ENCODE data around the gene KY.

The KY gene

DNA sequence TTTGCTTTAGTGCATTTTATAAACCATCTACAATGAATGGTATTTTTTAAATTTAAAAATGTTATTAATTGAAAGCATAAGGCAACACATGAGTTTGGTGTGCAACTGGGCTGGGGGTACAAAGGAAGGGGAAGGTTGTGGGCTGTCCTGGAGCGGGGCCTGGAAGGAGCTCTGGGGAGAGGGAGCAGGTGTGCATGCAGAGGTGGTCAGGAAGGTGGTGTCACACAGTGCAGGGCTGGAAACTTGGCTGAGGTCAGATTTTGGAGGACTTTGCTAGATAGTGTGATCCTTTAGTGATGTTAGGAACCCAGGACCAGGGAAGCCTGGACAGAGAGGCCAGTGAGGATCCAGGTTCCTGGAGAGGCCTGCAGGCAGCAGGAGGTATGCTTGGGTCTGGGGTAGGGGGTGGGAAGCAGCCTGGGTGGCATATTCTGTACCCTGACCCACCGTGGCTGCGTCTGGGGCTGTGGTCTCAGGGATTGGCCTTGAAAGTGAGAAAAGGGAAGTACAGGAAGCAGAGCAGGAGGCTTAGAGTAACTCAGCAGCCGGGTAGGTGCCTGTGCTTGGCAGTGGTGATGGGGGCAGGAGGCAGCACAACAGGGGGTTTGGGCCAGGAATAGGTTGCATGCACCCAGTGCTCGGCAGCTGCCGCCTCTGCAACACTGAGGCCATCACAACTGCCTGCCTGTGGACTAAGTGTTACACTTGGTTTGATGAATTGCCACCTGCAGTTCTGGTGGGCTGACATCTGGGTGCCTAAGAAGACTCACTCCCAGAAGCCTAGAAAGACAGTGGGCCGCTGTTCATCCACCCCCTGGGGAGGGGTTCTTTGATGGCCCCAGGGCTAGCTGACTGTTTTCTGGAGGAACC lies 33.0 kb downstream of the KY start:
- DNase-seq: no peak

DNA sequence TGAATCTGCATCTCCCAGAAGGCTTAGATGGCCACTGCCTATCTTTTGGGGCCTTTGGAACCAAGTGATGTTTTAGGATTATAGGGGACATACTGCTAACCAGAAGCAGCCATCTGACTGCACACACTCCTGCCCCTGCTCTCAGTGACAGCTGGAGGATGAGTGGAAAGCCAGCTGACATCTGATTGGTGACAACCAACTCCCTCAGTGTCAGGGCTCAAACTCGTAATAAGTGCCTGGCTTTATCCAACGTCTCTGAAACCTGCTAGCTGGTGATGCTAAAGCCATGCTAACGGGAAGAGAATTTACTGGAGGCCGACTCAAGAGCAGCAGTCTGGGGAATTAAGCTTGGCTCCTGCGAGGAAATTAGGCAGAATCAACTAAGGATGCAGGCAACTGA lies 35.1 kb downstream of the KY start:
- no peak for DNase-seq

DNA sequence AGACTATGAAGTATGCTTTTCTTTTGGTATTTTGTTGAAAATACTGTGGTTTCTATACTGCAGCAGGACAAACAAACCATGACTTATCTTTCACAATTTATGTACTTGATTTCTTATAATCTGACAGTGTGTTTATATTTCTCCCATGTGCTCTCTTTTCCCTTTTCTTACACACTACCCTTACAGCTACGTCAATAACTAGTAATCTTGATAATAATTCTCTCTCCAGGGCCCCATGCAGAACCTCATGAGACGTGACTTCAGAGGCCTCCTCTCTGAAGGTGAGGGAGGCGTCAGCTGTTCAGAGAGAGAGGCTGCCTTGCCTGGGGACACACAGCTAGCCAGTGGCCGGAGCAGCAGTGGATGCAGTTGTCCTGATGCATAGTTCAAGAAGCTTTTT lies 35.9 kb downstream of the KY start:
- DNase-seq: no peak

DNA sequence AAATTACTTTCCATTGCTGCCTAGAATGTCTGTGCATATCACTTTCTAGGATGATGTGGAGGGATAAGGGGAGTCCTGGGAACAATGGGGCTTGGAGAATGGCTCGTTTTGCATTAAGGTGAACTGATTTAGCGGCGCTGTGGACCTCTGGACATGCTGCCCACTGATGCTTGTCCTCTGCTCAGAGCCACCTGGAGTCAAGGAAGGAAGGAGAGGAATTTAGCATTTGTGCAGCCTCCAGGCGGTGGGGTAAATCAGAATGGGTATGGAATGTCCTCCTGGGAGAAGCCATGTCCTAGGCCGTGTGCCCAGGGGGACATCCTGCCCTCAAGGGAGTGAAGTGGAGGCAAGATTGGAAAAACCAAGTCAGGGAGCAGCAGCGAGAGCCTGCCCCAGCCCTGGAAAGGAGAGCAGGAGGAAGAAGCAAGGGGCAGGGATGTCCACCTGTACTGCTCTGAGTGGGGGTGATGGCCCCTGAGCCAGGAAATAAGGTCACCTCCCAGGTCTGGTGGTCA lies 37.8 kb downstream of the KY start:
- DNase-seq: no peak

DNA sequence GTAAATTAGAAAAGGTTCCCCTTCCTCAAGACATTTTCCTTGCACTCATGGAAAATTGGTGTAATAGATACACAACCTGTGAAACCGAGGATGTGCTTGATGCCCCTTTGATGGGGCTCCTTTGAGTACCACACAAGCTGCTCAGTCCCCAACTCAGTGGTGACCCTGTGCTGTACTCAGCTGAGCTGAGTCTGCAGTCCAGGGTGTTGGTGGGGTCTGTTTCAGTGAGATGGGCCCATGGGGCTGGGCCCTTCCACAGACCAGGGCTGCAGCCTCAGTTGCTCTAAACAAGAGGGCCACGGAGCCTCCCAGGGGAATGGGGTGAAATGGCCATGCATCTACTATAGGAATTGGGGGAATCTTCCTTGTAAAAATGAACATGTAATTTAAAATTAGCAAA lies 39.3 kb downstream of the KY start:
- DNase-seq: no peak

DNA sequence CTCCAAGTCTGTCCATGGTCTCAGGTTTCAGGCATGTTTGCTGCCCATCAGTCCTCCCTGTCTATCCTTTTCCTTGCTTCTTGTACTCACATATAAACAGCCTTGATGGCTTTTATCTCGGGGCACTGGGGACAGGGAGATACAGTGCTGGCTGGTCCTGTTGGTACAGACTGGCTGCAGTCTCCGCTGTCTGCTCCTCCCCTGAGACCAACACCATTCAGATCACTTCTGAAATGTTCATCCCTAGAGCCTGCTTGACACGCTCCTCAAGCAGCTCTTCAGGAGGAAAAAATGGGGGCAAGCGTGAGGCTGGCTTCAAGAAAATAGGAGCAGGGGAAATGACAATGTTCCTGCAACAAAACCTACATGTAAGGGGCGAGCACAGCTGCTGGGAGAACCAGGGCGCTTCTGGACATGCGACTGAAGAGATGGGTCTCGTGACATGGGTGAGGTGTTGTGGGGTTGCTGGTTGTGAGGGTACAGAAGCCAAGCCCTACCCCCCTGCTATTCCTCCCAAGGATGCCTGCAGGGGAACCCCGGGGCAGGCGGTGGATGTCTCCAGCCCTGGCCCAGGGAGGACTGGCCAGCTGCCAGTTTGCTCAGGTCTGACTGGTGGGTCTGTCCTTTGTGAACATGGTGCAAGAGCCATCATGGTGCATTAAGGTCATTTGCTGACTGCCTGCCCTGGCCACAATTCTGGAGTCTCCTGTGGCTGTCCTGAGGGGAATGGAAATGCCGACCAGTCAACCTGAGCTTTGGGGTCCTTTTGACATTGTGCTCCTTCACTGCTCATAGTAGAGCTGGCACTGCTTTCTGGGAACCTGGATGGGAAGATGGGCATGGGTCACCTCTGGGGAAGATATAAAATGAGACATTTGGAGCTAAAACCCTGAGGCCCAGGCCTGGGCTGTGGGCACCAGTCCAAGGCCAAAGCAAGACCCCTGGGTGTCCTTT lies 40.1 kb downstream of the KY start:
- no peak for DNase-seq

DNA sequence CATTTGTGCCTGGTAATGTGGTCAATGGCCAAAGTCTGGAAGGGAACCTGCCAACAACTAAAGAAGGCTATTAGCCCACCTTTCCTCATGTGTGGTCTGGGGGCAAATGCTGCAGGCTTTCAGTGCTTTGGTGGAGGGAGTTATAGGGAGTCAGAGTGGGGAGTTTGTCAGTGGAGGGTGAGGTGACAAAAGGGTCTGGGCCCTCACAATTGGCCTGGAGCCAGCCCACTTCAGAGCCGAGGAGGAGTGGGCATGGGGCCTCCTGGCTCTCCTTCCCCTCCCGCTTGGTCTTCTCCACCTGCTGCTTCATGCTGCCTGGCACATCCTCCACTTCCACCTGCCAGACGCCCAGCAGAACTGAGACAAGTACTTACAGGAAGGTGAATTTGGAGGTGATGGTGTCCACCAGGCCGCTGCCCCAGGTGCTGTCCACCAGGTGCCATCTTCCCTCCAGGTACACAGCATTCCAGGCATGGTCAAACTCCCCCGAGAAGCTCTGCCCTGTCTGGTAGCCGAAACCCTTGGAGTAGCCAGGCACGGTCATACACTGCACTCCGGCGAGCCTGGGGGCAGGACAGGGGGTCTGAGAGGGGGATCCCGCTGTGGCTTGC lies 40.9 kb downstream of the KY start:
- DNase-seq: no peak

DNA sequence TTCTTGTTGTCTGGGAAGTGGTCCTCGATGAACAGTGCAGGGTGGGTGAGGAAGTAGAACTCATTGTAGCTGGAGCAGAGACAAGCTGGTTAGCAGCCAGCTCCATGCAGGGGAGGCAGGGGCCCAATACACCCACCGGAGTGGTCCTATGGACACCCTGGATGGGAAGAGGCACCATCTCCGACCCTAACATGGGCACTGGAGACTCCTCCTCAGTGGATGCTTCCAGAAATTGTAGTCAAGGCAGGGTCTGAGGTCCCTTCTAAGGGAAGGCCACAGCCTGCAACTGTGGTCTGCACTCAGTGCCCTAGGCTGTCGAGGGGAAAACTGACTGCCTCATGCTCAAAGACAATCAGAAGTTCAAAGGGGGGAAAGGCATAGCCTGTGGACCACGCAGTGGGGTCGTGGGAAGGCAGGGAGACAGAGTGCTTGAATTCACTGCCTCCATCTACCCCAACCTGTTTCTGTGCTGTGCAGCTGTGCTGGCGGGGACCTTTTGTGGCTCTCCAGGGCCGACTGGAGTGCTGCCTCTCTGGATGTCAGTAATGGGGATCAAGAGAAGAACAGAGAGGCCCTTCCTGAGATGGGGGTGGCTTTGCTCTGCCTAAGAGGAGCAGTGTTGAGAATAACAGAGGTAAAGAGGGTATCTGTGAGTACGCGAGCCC lies 41.9 kb downstream of the KY start:
- no peak for DNase-seq

DNA sequence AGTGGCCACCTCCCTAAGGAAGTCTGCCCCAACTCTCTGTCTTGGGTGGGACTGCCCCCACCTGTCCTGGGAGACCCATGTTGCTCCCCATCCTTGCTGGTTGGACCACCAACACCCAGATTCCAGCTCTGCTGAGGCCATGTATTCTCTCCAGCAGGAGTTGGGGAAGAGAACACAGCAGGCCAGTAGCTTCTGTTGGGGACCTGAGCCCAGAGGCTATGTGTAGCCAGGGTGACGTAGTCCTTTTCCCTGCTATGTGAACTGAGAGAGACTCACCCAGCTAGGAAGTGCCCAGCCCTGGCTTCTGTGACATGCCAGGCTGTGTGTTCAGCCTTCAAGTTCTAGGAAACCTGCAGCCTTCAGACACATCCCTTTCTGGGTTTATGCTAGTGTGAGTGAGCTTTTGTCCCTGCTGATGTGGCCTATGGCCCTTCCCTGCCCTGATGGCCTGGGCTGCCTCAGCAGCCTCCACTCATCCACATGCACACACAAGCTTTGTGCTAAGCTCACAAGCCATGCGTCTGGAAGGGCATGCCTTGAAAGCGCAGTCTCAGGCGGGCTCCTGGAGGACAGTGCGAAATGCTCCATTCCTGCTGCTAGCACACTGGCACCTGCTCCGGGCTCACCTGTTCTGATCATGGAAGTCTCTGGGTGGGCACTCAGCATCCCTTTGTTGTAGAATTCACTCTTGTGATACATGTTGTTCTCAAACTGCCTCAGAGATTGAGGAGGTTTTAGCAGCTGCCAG lies 42.6 kb downstream of the KY start:
- DNase-seq: no peak

DNA sequence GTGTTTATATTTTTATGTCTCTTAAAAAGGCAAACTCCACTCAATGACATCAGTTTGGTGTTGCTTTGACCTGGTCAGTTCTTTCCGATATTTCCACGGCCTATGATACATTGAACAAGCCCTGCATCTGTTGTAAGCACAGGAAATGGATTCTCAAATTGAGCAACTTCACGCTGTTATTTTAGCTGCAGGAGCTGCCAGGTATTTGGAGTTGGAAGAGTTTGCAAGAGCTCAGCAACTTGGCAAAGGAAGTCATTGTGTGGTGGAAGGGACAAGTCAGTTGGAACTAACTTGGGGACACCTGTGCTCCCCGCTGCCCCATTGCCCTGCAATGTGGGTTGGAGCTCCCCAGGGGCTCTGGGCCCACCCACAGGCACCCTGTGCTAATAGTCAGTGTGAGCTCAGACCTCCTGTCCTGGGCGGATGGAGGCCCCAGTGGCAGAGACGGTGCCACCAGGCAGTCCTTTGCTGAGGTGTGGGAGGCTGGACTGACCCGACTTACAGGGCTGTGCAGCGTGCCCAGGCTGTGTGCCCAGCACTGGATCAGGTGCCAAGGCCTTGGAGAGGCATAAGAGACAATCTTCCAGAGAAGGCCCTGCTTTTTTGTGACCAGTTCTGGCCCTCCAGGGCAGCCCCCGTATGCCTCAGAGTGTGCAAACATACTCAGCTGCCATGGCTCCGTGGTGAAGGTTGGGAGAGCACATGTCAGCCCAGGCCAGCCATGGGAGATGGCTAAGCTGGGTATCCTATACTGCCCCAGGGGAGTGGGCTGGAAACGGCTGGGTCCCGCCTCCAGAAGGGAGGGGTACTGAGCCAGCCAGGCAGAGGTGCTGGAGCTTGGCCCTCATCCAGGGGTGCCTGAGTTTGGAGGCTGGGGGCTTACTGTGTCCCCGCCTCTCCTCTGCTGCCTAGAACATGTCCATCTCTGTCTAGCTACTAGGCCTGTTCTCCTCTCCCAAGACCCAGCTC lies 43.5 kb downstream of the KY start:
- DNase-seq: no peak

DNA sequence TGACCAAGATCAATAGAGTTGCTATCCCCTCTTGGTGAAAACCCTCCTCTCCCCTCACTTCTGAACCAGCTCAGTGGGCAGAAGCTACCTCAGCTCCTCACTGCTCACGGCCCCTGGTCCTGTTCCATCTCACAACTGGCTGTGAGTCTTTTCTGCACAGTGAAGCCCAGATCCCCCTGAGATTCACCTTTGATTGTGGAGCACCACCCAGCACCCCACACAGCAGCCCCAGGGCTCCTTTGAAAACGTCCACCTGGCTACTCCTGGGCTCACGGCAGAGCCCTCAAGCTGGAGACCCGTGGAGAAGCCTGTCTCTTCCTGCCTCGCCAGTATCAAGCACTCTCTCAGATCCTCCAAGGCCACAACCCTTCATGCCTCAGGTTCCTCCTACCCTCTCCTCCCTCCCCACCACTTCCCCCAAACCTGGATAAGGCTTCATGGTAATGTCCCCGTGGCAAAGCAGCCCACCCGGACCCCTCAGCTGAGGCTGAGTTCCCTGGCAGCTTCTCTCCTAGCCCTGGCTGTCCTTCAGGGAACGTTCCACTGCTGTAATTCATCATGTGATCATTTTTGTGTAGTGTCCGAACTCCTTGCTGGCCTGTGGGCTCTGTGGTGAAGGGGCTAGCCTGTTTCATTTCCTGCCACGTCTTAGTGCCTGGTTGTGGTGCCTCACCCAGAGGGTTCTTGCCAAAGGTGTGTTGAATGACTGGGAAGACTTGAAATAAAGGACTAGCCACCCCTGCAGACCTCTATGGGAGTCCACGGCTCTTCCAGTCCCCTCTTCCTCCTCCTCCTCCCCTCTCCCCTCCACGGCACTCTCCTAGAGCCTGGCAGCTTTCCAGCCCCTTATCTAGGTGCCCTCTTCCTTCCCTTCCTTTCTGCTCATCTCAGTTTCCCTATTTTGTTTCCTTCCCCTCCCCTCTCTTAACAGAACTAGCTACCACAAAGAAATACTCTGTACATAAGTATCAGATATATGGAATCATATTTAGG lies 44.5 kb downstream of the KY start:
- no peak for DNase-seq

DNA sequence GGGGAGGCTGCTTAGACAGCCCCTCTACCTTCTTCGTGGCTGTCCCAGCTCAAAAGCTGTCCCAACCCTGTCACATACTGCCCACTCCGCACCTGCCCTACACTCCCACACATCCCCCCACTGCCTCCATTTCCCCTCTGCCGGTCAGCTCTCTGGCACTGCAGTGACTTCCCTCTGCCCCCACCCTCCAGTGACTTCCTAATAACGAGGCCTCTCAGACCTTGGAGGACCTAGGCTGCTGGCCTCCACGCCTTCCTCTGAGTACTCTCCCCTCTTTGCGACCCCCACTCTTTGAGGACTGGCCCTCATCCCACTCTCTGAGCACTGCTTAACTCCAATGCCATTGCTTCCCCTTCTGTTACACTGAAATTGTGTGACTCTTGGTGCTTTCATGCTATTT lies 45.3 kb downstream of the KY start:
- no peak for DNase-seq

DNA sequence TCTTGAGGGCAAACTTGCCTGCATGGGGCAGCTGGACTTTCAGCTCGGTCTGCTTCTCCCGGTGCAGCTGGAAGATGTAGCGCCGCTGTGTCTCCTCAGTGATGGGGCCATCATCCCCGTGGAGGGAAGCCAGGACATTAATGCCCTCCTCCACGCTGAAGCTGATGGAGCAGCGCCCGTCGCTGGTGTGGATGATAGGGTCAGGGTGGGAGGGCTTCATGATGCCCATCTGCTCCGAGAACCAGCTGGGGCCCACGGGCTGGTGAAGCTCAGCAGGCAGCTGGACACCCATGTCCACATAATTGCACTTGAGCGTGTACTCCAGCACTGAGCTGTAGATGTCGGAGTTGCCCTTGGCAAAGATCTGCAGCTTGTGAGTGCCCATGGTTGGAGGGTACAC lies 46.9 kb downstream of the KY start:
- no peak for DNase-seq

DNA sequence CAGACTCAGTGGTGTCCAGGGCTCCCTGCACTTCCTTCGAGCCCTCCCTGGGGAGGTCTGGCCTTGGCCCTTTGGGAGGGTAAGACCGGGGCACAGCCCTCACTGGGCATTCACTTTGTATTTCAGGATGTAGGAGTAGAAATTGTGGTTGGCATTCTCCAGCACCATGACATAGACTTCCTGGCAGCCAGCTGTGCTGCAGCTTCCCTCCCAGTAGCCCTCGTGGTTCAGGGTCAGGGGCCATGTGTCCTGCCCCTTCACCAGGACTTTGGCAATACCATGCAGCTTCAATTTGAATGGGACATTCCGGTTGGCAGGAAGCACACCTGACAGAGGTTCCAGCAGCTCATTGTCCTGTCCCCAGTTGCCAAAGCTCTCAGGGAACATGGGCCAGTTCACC lies 47.3 kb downstream of the KY start:
- no peak for DNase-seq

DNA sequence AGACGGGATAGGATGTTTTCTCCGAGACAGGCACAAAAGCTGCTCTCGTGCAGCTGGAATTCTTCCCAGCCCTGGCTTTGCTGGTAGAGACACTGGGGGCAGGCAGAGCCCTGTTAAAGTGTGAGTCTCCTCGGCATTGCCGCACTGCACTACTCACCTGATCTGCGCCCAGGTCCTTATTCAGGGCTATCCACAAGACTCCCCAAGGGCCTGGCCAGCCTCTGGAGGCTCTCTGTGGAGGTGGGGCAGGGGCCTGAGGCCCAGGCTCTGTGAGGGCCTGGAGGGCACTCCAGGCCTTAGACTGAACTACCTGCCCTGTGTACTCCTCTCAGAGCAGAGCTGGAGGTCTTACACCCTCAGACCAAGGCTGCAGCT lies 48.4 kb downstream of the KY start:
- no peak for DNase-seq

DNA sequence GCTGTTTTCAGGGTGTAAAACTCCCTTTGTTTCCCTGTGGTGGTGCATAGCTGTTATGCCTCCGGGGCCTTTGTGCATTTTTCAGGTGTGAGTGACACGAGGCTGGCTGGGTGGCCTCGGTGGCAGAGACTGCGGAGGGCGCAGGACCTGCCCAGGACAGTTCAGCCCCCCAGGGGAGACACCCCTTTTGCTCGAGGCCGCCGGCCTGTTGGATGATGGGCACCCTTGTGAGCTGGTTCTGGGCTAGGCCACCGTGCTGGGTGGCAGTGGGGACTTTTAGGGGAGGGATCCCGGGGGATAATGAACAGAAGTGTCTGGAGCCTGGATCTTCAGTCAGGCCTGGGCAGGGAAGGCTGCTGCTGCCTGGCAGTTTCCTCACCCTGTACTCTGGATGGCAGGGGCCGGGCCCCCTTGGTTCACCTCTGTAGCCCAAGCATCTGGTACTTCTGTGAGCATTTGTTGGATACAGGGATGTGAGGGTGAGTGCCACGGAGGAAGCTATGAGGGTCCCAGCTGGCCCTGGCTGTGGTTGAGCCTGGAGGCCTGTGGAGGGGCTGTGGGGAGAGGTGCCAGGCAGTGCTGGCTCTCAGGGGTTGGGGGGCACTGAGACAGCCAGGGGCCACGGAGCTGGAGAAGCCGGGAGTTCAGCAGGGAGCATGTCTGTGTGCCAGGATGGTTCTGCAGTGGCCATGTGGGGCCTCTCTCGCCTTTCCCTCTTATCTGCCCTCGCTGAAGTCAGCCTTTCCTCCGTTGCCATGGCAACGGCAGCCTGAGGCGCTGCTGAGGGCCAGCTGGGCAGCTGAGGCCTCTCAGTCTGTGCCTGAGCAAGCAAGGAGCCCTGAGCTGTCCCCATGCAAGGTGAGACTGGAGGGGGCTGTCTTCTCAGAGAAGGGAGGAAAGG lies 49.0 kb downstream of the KY start:
- DNase-seq: no peak

DNA sequence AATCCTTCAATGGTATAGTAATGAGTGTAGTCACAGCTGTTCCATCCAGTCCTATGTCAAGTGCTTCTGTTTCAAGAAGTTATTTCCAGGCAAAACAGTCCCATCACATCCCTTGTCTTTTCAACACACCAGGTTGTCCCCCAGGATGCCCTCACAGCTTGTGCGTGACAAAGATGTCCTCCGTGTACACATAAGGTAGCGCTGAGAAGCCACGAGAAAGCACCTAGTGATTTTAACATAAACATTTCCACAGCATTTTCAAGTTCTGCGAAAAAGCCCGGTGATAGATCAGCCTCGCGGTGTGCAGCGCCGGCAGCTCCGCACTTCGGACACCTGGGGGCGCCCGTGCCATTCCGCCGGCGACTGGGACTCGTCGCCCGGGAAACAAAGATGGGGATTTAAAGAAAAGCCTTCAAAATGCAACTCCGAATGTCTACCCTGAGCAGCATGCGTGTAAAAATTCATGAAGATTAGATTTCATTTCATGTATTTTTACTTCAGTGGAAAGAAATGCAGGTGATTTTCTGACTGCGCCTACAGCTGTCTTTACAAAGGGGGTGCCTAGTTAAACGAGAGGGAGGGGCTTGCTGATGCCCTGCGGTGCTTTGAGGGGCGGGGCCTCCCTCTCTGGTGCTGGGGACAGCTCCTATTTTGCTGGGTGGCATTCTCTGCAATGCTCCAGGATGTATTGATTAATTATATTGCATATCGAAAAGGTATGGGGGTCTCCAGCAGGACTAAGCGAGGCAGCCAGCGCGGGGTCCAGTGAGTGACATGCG lies 49.9 kb downstream of the KY start:
- DNase-seq: peak; percentile 80 to 83

DNA sequence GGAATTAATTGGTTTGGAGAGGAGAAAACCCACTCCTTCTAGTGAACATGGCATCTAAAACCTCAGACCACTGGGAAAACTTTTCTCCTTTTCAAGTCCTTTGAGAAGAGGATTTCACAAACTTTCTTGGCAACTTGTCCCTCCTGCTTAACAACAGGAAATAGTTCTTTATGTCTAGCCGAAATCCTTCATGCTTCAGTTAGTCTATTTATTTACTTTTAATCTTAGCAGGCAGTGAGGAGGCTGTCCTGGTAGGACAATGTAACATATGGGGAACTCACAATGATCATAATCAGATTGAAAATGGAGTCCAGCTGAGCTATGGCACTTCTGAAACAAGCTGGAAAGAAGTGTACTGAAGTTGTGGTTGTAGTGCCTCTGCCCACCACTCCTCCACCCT lies 50.6 kb downstream of the KY start:
- DNase-seq: no peak

All from activated T-cell treated with anti-CD3 and anti-CD28 coated beads, Interleukin-2, amount 50 U/mL, for 48 hours (primary cell).